Right cardiac atrium (tissue), 5 donors: ENCODE results near the gene RUNDC3A. TPM values are rescaled to one million over a fixed set of nuclear protein-coding genes. Genes with fewer than 3 reads are reported as not detected.
"Not testable (repeated sequence)": the region's sequence is repeated elsewhere in the genome, so short reads cannot be mapped to it uniquely, and the experiment has no call there.

Source experiments
- ATAC-seq, 2 donors: fragments of 200-7000 bp; cut with Tn5 transposase; one replicate each; pipeline versions ENCODE4 v1.8.0 to v1.9.1; 2020; ENCODE audit warnings: moderate library complexity in 2 of 2, mild to moderate bottlenecking in 1 of 2
- DNase-seq, 3 donors: peaks; one replicate each; pipeline ENCODE4 v3.0.0-alpha.2; 2020
- H3K27ac ChIP-seq: one replicate; pipeline ENCODE4 v1.5.1; 2013; ENCODE audit warnings: mild to moderate bottlenecking, low read length, control low read depth, moderate library complexity
- H3K27me3 ChIP-seq: one replicate; pipeline ENCODE4 v1.6.1; 2013; ENCODE audit not compliant: control insufficient read depth, insufficient read depth
- H3K4me1 ChIP-seq: one replicate; pipeline ENCODE4 v1.6.1; 2013; ENCODE audit warnings: low read length; ENCODE audit not compliant: control insufficient read depth, insufficient read depth
- H3K4me3 ChIP-seq: one replicate; pipeline ENCODE4 v1.5.1; 2013; ENCODE audit warnings: low read length, control low read depth
- H3K9me3 ChIP-seq: one replicate; pipeline ENCODE4 v1.6.1; 2013; ENCODE audit warnings: low read length; ENCODE audit not compliant: control insufficient read depth
- WGBS: extraction: QIAGEN DNeasy Blood & Tissue Kit; methylation state at CpG from one replicate; pipeline ENCODE4 v1.1.7; 2013; 5-methylcytosine and 5-hydroxymethylcytosine counted together
- intact Hi-C, 4 donors: fragments of 100-400 bp; cut with DNase I; formaldehyde crosslinking; loops; one replicate each; pipeline versions ENCODE4 v1.11.0 to v1.14.0; 2022 to 2023
- polyA plus RNA-seq: library from polyadenylated mRNA; stranded (reverse); fragments of 200-250 nt; gene quantifications from one replicate; pipeline ENCODE4 v1.2.3, GENCODE V29; 2013
- total RNA-seq, 4 donors: library from RNA; stranded (reverse); fragmentation: NEBNext Ultra II Directional; extraction: Animal tissue kit (Norgen Biotek cat#: 25700); gene quantifications; one replicate each; pipeline ENCODE4 v1.2.1, GENCODE V29; 2021
- donor health status: healthy with polysubstance abuse.
- donor health status: DM: no; HTN: yes; CAD: no.
- donor health status: DM: no; HTN: no; CAD: no.
- donor health status: DM: no; HTN: yes; CAD: no; lungs with severe emphysema.
- donor health status: DM: yes; HTN: yes; CAD: no.

Gene RUNDC3A
- total and polyA plus RNA-seq, 5 donors, result 1.6 to 4.5 (median 2.1) TPM

DNA sequence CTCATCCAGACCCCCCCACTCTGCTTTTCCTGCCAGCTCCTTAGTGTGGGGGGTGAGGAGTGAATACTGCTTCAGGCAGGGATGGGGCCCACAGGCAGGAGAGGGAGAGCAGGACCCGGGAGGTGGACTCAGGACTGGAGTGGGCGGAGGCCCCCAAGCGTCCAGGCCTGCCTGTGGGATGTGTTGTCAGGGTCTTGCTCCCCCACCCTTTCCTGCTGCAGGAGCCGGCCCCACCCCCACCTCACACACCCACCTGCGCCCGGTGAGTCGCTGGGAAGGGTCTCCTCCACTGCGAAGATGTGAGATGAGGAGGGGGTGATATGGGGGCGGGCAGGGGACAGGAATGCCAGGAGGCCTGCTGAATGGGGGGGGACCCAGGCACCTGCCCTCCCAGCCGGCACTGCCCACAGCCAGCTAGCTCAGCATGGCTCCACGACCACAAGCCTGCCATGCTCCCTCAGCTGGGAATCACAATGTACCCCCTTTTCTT, 54.1 kb downstream of the RUNDC3A start:
- intact Hi-C loops, result no loop called here

DNA sequence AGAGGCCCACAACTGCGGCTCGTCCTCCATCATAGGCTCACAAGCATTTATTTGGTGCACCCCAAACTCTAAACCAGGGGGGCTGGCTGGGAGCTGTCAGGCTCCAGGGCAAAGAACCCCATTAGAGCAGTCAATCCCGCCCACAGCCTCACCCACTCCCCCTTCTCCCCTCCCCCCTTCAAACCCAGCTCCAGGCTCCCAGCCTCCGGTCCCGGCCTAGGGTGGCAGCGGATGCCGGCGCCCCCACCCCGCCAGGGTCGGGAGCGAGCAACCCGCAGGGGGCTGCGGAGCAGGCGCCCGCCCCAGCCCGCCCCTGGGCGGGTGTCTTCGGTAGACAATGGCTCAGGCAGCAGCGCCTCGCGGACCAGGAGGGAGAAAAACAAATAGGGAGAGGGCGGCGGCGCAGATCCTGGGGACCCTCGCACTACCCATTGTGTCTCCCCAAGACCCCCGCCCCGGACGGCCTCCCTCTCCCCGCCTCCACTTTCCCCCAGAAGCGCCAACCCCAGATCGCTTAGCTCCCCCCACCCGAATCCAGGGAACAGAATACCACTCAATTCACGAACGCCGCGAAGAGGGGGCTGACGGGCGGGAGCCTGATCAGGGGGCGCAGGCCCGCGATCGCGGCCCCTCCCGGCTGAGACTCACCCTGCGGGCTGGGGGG, 54.7 kb downstream of the RUNDC3A start:
- intact Hi-C loops, result no loop called here
- Histone ChIP-seq H3K27ac (no peak overlapping the region), H3K9me3 (no peaks in the 10 kb centered on the region), H3K27me3 (no peaks in the 10 kb centered on the region), H3K4me1 (peaks cover 10% of the 10 kb centered on the region), H3K4me3 (peak overlapping the region; percentile 78)
- DNase-seq, result peak in 2 of 3 donors; percentile 60 to 66
- ATAC-seq, result peak; percentile 20 to 29
- WGBS, result under 1% methylated on average over 45 of the region's 45 CpGs

More for the DNA sequence above, 54.1 kb downstream of the RUNDC3A start:
- DNase-seq (peak in 1 of 3 donors; percentile 55), ATAC-seq (peak; percentile 5 to 17)
- Histone ChIP-seq H3K4me3 (no peak overlapping the region), H3K4me1 (peaks cover 10% of the 10 kb centered on the region), H3K27ac (no peak overlapping the region), H3K27me3 (no peaks in the 10 kb centered on the region), H3K9me3 (no peaks in the 10 kb centered on the region)
- WGBS, result 25% methylated on average over 11 of the region's 11 CpGs

DNA sequence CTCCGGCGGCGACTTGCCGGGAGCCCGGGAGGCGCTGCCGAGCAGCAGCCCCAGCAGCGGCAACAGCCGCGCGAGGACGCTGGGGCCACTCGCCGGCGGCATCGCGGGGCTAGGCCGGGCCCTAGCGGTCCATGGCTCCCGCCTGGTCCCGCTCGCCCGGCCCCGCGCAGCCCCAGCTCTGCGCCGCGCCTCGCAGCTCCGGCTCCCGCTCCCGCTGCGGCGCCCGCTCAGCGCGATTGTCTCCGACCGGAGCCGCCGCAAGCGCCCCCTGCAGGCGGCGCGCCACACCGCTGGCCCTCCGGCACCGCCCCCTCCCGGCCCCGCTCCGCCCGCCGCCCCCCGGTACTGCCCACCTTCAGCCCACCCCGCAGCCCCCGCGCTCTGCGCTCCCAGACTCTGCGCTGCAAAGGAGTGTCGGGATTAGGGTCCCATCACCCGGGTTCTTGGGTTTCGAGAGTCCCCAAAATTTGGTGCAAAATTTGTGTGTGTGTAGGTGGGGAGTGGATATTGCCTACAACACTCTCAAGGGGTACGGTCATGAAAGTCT, 55.3 kb downstream of the RUNDC3A start, which contains the start of gene FAM171A2:
Gene FAM171A2, minus strand, starts transcription at position 241 of the 547 bp plus-strand sequence. Its CDS starts 139 bp downstream, at position 102.
- WGBS, result under 1% methylated on average over 63 of the region's 63 CpGs
- H3K9me3 ChIP-seq, result no peaks in the 10 kb centered on the region
- peak within 1 kb of the TSS; percentile 78 for H3K4me3 ChIP-seq
- DNase-seq (peak; percentile 66 to 89 (median 86)), ATAC-seq (peak; percentile 72 to 77)
- intact Hi-C loops, result no loop called here
- no peak within 1 kb of the TSS for H3K27ac ChIP-seq
- no peaks in the 10 kb centered on the region for H3K27me3 ChIP-seq
- peaks cover 10% of the 10 kb centered on the region for H3K4me1 ChIP-seq

GRCh38 chr17:44365051-44365450, 56.6 kb downstream of the RUNDC3A start:
- DNase-seq, H3K4me1 ChIP-seq, H3K27ac ChIP-seq, ATAC-seq, H3K27me3 ChIP-seq, H3K4me3 ChIP-seq, intact Hi-C loops, H3K9me3 ChIP-seq: not testable (repeated sequence)
- 89% methylated on average over 5 of the region's 5 CpGs for WGBS

GRCh38 chr17:44367231-44367979, 59.0 kb downstream of the RUNDC3A start:
- Histone ChIP-seq H3K4me3 (no peak overlapping the region), H3K4me1 (peaks cover 1% of the 10 kb centered on the region), H3K27me3 (no peaks in the 10 kb centered on the region), H3K27ac (no peak overlapping the region), H3K9me3 (no peaks in the 10 kb centered on the region)
- no peak for DNase-seq
- intact Hi-C loops, result no loop called here
- no peak for ATAC-seq
- WGBS, result 54% methylated on average over 7 of the region's 7 CpGs

Other genes with a start within 250 kb of the RUNDC3A start
- 10 to 100 TPM; 44.5 to 54.9 (median 49.3) TPM for gene LSM12, start 241.9 kb upstream of the RUNDC3A start, total RNA-seq
- 35.0 TPM for gene LSM12, start 241.9 kb upstream of the RUNDC3A start, polyA plus RNA-seq
- gene G6PC3, start 237.9 kb upstream of the RUNDC3A start, total RNA-seq, result 10 to 100 TPM; 31.9 to 46.9 (median 38.5) TPM
- gene G6PC3, start 237.9 kb upstream of the RUNDC3A start, polyA plus RNA-seq, result 71.4 TPM
- 10 to 100 TPM; 47.9 to 89.2 (median 74.4) TPM for gene HDAC5, start 185.0 kb upstream of the RUNDC3A start, total RNA-seq
- 72.4 TPM for gene HDAC5, start 185.0 kb upstream of the RUNDC3A start, polyA plus RNA-seq
- gene HROB, start 166.7 kb upstream of the RUNDC3A start, total RNA-seq, result 1 to 10 TPM in 1 of 4 donors, under 1 TPM in 3; 0.47 to 1.4 (median 0.76) TPM
- 0.38 TPM for gene HROB, start 166.7 kb upstream of the RUNDC3A start, polyA plus RNA-seq
- gene ASB16, start 137.9 kb upstream of the RUNDC3A start, total RNA-seq, result 10 to 100 TPM in 2 of 4 donors, 1 to 10 TPM in 2; 5.3 to 11.3 (median 9.7) TPM
- gene ASB16, start 137.9 kb upstream of the RUNDC3A start, polyA plus RNA-seq, result 5.4 TPM
- 10 to 100 TPM; 23.5 to 27.6 (median 26.6) TPM for gene TMUB2, start 121.6 kb upstream of the RUNDC3A start, total RNA-seq
- 26.3 TPM for gene TMUB2, start 121.6 kb upstream of the RUNDC3A start, polyA plus RNA-seq
- gene ATXN7L3, start 108.7 kb upstream of the RUNDC3A start, total RNA-seq, result 10 to 100 TPM; 37.5 to 52.7 (median 41.2) TPM
- 31.0 TPM for gene ATXN7L3, start 108.7 kb upstream of the RUNDC3A start, polyA plus RNA-seq
- gene UBTF, start 88.9 kb upstream of the RUNDC3A start, total RNA-seq, result 10 to 100 TPM; 36.7 to 63.4 (median 58.6) TPM
- gene UBTF, start 88.9 kb upstream of the RUNDC3A start, polyA plus RNA-seq, result 43.5 TPM
- under 1 TPM in 3 of 4 donors, not detected in 1; 0.31 to 0.72 (median 0.46) TPM for gene SLC4A1, start 40.5 kb upstream of the RUNDC3A start, total RNA-seq
- gene SLC4A1, start 40.5 kb upstream of the RUNDC3A start, polyA plus RNA-seq, result 0.16 TPM
- gene SLC25A39, start 16.2 kb downstream of the RUNDC3A start, total RNA-seq, result 10 to 100 TPM; 56.7 to 69.9 (median 66.4) TPM
- 73.0 TPM for gene SLC25A39, start 16.2 kb downstream of the RUNDC3A start, polyA plus RNA-seq
- 100 to 1,000 TPM; 158 to 215 (median 194) TPM for gene GRN, start 36.7 kb downstream of the RUNDC3A start, total RNA-seq
- gene GRN, start 36.7 kb downstream of the RUNDC3A start, polyA plus RNA-seq, result 100 TPM
- gene FAM171A2, start 55.3 kb downstream of the RUNDC3A start, total RNA-seq, result 1 to 10 TPM; 2.4 to 4.0 (median 3.1) TPM
- gene FAM171A2, start 55.3 kb downstream of the RUNDC3A start, polyA plus RNA-seq, result 1.9 TPM
- gene ITGA2B, start 81.0 kb downstream of the RUNDC3A start, total RNA-seq, result 10 to 100 TPM in 1 of 4 donors, 1 to 10 TPM in 3; 3.9 to 14.3 (median 8.6) TPM
- gene ITGA2B, start 81.0 kb downstream of the RUNDC3A start, polyA plus RNA-seq, result 3.4 TPM
- 10 to 100 TPM; 32.4 to 35.9 (median 33.9) TPM for gene GPATCH8, start 194.8 kb downstream of the RUNDC3A start, total RNA-seq
- 21.3 TPM for gene GPATCH8, start 194.8 kb downstream of the RUNDC3A start, polyA plus RNA-seq
- gene FZD2, start 248.9 kb downstream of the RUNDC3A start, total RNA-seq, result 10 to 100 TPM in 1 of 4 donors, 1 to 10 TPM in 3; 4.7 to 12.3 (median 7.9) TPM
- gene FZD2, start 248.9 kb downstream of the RUNDC3A start, polyA plus RNA-seq, result 2.4 TPM